Measurements from ENCODE around the gene NAA10.

NAA10 gene

DNA sequence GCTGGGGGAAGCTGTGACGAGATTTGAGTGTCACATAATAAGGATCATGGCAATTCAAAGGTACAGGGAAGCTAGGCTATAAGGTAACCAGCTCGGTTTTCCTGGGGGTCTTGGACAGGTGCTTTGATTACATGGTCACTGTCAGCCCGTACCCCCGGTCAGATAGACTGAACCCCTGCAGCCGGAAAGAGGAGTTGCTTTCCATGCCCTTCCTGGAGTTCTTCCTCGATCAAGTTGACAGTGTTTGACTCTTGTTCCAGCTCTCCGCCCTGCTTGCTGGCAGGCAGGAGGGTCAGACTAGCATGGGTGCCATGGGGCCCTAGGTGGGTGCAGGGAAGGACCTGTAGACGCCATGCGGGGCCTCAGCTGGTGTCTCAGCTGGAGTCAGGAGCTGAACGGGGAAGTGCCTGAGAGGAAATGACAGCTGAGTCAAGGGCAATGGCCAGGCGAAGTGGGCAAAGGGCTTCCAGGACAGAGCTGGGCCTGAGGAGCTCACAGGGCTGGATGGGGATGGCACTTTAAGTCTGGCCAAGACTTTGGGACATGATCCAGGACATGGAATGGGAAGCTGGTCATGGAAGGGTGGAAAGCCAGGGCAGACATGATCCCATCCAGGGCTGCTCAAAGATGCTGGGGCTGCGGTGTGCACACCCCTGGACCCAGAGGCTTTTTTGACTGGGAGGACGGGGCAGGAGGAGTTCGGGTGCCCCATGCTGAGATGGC lies 39.3 kb upstream of the NAA10 start:
- DNase-seq (ENCODE audit: low spot score), result no peak
- TF ChIP-seq, protein P1, sequence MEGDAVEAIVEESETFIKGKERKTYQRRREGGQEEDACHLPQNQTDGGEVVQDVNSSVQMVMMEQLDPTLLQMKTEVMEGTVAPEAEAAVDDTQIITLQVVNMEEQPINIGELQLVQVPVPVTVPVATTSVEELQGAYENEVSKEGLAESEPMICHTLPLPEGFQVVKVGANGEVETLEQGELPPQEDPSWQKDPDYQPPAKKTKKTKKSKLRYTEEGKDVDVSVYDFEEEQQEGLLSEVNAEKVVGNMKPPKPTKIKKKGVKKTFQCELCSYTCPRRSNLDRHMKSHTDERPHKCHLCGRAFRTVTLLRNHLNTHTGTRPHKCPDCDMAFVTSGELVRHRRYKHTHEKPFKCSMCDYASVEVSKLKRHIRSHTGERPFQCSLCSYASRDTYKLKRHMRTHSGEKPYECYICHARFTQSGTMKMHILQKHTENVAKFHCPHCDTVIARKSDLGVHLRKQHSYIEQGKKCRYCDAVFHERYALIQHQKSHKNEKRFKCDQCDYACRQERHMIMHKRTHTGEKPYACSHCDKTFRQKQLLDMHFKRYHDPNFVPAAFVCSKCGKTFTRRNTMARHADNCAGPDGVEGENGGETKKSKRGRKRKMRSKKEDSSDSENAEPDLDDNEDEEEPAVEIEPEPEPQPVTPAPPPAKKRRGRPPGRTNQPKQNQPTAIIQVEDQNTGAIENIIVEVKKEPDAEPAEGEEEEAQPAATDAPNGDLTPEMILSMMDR (IDR thresholded peaks at IDR 0.05; ENCODE audit: extremely low read depth, insufficient read depth, missing control alignments), result no peak
- in situ Hi-C loops (cut with MboI; ENCODE audit: low pct_unique_long_range_greater_than_20kb, low sequenced_read_pairs, unreplicated experiment), result no loop called here

DNA sequence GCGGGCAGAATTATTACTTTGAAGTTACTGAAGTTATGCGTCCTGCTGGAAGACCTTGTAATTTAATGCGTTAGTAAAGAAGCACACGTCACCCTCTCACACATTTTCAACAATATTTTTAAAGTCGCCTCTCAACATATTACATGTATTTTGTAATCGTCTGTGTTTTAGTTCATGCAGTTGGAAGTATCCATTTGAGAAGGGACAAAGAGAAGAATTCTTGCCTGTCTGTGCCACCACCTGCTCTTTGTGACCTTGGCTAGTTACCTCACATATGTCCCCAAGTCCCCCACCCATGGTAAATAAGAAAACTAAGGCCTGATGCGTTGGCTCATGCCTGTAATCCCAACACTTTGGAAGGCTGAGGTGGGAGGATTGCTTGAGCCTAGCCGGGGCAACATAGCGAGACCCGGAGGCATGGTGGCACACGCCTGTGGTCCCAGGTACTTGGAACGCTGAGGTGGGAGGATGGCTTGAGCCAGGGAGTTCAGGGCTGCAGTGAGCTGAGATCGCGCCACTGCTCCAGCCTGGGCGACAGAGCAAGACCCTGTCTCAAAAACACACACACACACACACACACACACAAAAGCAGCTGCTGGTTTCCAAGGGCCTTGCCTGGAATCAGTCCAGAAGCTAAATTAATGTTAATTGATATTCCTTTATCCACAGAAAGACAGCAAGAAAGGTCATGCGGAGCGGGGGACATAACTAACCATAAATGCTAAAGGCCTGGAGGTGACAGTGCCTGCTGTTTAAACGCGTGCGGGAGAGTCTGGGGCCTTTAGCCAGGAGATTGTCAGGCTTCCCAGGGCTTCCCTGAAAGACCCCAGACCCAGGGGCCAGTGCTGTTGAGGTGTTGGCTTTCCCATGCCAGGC lies 38.5 kb upstream of the NAA10 start:
- TF ChIP-seq, protein P1 (IDR thresholded peaks at IDR 0.05; ENCODE audit: extremely low read depth, insufficient read depth, missing control alignments), result no peak
- in situ Hi-C loops (cut with MboI; ENCODE audit: low pct_unique_long_range_greater_than_20kb, low sequenced_read_pairs, unreplicated experiment), result no loop called here
- no peak for DNase-seq (ENCODE audit: low spot score)

DNA sequence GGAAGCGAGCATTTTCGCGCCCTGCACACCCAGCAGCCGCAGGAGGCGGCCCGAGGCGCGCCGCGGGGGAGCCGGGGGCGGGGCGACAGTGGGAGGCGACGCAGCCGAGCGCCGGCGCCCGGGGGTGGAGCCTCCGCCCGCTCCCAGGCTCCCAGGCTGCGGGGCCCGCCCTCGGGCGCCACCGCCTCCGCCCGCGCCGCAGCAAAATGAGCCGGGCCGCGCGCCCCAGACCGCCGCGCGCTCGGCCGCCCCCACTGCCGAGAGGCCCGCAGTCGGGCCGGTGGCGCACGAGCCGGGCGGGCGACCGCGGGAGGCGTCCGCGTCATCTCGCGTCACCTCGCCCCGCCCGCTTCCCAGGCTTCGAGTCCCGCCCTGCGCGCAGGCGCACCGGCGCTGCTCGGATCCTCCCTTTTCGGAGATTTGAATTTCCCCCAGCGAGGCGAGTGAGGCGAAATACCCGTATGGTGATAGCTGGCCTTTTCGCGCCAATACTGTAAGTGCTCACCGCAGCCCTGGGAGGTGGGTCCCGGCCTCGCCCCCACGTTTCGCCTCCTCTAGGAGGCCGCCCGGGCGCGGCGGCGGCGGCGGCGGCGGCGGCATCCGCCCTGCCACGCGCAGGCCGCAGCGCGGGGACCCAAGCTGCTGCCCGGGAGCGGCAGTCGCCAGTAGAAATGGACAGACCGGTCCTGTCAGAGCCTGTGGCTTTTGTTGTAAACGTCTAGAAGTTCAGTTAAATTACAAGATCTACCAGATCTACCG lies 37.7 kb upstream of the NAA10 start, which contains the start of gene TMEM187:
TSS of gene TMEM187 (plus strand) at position 387 of the 759 bp plus-strand sequence. CDS start 9,309 bp downstream, outside the sequence.
- in situ Hi-C loops (cut with MboI; ENCODE audit: low pct_unique_long_range_greater_than_20kb, low sequenced_read_pairs, unreplicated experiment), result no loop called here
- peak; percentile 96 for DNase-seq (ENCODE audit: low spot score)
- TF ChIP-seq, protein P1 (IDR thresholded peaks at IDR 0.05; ENCODE audit: extremely low read depth, insufficient read depth, missing control alignments), result no peak

DNA sequence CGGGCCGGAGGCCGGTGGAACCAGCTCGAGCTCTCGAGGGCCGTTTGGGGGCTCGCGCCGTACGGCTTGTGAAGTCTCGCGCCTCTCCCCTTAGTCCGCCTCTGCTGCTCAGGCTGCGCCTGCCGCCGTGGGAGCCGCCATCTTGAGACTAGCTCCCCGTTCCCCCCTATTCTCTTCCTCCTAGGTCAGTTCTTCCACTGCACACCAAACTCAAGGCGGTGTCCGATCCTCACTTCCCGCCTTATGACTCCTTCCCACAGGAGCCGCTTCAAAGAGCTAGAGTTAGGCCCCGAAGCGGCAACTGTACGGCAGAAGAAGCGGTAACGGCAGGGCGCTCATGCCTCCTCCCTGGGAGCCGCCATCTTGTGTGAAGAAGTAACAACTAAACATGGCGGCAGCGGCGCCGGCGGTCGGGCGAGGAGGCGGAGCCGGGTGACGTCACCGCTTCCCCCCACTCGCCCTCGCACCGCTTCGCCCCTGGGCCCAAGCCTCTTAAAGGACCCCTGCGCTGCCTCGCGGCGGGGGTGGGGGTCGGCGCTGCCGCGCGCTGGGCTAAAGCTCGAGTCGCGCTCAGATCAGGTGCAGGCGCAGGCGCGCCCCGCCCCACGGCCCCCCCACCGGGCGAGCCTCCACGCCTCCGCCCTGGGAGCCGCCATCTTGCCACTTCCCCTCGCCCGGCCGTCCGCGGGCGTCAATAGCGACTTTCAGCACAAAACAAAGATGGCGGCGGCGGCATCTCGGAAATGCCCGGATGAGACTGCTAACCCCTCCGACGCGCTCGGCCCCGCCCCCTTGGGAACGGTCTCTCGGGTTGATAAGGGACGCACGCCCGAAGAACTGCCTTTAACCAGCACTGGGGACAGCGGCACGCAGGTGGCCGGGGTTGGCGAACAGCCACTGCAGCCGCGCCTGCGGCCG lies 36.9 kb upstream of the NAA10 start, which contains the start of gene HCFC1:
TSS of gene HCFC1 (minus strand) at position 369 of the 918 bp plus-strand sequence. CDS start 978 bp downstream, outside the sequence.
- TF ChIP-seq, protein P1 (IDR thresholded peaks at IDR 0.05; ENCODE audit: extremely low read depth, insufficient read depth, missing control alignments), result no peak
- in situ Hi-C loops (cut with MboI; ENCODE audit: low pct_unique_long_range_greater_than_20kb, low sequenced_read_pairs, unreplicated experiment), result no loop called here

DNA sequence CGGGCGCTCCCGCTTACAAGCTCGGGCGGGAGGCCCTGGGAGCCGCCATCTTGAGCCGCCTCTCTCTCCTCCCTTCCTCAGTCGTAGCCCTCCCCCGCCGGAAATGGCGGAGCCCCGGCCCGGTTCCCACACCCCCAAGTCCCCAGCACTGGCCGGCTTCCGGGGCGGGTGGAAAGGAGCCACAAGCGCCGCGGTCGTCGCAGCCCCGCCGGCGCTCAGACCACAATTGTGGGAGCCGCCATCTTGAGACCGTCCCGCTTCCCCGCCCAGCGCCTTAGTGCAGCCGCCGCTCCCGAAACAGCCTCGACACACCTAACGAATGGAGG lies 36.2 kb upstream of the NAA10 start:
- in situ Hi-C loops (cut with MboI; ENCODE audit: low pct_unique_long_range_greater_than_20kb, low sequenced_read_pairs, unreplicated experiment), result no loop called here
- TF ChIP-seq, protein P1 (IDR thresholded peaks at IDR 0.05; ENCODE audit: extremely low read depth, insufficient read depth, missing control alignments), result no peak
- DNase-seq (ENCODE audit: low spot score), result peak; percentile 94

More for the DNA sequence above, 36.9 kb upstream of the NAA10 start, which contains the start of gene HCFC1:
- DNase-seq (ENCODE audit: low spot score), result peak; percentile 89
